Ectodermal cell (in vitro differentiated cells): ENCODE results near the gene DEGS2.

Experiments used
- H3K27ac ChIP-seq: 2 replicates; pipeline ENCODE4 v1.7.0; 2013; ENCODE audit warnings: mild to moderate bottlenecking, low read depth, low read length; ENCODE audit not compliant: insufficient read depth, poor library complexity, severe bottlenecking
- H3K27me3 ChIP-seq: 2 replicates; pipeline ENCODE4 v1.7.0; 2013; ENCODE audit warnings: mild to moderate bottlenecking, low read length; ENCODE audit not compliant: insufficient read depth, control insufficient read depth, poor library complexity, severe bottlenecking
- H3K36me3 ChIP-seq: one replicate; pipeline ENCODE4 v1.7.0; 2013; ENCODE audit warnings: low read length; ENCODE audit not compliant: control insufficient read depth, insufficient read depth
- H3K4me1 ChIP-seq: one replicate; pipeline ENCODE4 v1.7.0; 2013; ENCODE audit warnings: low read length; ENCODE audit not compliant: control insufficient read depth, insufficient read depth
- H3K4me3 ChIP-seq: 2 replicates; pipeline ENCODE4 v1.7.0; 2013; ENCODE audit warnings: low read depth, low read length, control low read depth; ENCODE audit not compliant: insufficient read depth
- H3K9me3 ChIP-seq: 2 replicates; pipeline ENCODE4 v1.7.0; 2013; ENCODE audit warnings: mild to moderate bottlenecking, low read length, moderate library complexity; ENCODE audit not compliant: control insufficient read depth
- WGBS, 2 experiments: methylation state at CpG; one replicate each; pipeline ENCODE4 v1.1.7; 2013; ENCODE audit warnings: missing lambda C conversion rate in 2 of 2; 5-methylcytosine and 5-hydroxymethylcytosine counted together

Gene DEGS2

GRCh38 chr14:100142073-100143040 is 17.1 kb downstream of the DEGS2 start:
- WGBS, 2 experiments, result 93 to 94% methylated on average over 14 of the region's 14 CpGs
- no peak overlapping the region for H3K27ac ChIP-seq
- no peak overlapping the region for H3K4me3 ChIP-seq
- no peaks in the 10 kb centered on the region for H3K27me3 ChIP-seq
- no peaks in the 10 kb centered on the region for H3K9me3 ChIP-seq
- H3K36me3 ChIP-seq, result no peaks in the 10 kb centered on the region
- peaks cover 9% of the 10 kb centered on the region for H3K4me1 ChIP-seq

GRCh38 chr14:100141098-100141497 is 18.3 kb downstream of the DEGS2 start:
- Histone ChIP-seq H3K36me3 (no peaks in the 10 kb centered on the region), H3K27ac (no peak overlapping the region), H3K4me3 (no peak overlapping the region), H3K4me1 (peaks cover 9% of the 10 kb centered on the region), H3K27me3 (no peaks in the 10 kb centered on the region), H3K9me3 (no peaks in the 10 kb centered on the region)
- WGBS, 2 experiments, result 94 to 95% methylated on average over 7 of the region's 7 CpGs

GRCh38 chr14:100140452-100141078 is 18.9 kb downstream of the DEGS2 start:
- H3K27me3 ChIP-seq, result no peaks in the 10 kb centered on the region
- no peaks in the 10 kb centered on the region for H3K36me3 ChIP-seq
- peaks cover 9% of the 10 kb centered on the region for H3K4me1 ChIP-seq
- H3K4me3 ChIP-seq, result no peak overlapping the region
- H3K9me3 ChIP-seq, result no peaks in the 10 kb centered on the region
- H3K27ac ChIP-seq, result peak overlapping the region; percentile 84
- WGBS, 2 experiments, result 27 to 30% methylated on average over 16 of the region's 16 CpGs

- WGBS, 2 experiments, result 95 to 96% methylated on average over 13 of the region's 13 CpGs
- no peak overlapping the region for H3K27ac ChIP-seq
- H3K4me3 ChIP-seq, result no peak overlapping the region
- H3K36me3 ChIP-seq, result no peaks in the 10 kb centered on the region
- no peaks in the 10 kb centered on the region for H3K27me3 ChIP-seq
- H3K9me3 ChIP-seq, result no peaks in the 10 kb centered on the region
- H3K4me1 ChIP-seq, result peaks cover 9% of the 10 kb centered on the region
Measured at GRCh38 chr14:100138955-100139354, 20.5 kb downstream of the DEGS2 start.

- Histone ChIP-seq H3K4me1 (peaks cover 9% of the 10 kb centered on the region), H3K9me3 (no peaks in the 10 kb centered on the region), H3K27me3 (no peaks in the 10 kb centered on the region), H3K27ac (no peak overlapping the region), H3K4me3 (no peak overlapping the region), H3K36me3 (no peaks in the 10 kb centered on the region)
- WGBS, 2 experiments, result 95 to 97% methylated on average over 8 of the region's 8 CpGs
Measured at GRCh38 chr14:100138082-100138787, 21.2 kb downstream of the DEGS2 start.

GRCh38 chr14:100137173-100137572 is 22.3 kb downstream of the DEGS2 start:
- Histone ChIP-seq H3K36me3 (no peaks in the 10 kb centered on the region), H3K27ac (no peak overlapping the region), H3K4me3 (no peak overlapping the region), H3K9me3 (no peaks in the 10 kb centered on the region), H3K4me1 (peaks cover 9% of the 10 kb centered on the region), H3K27me3 (no peaks in the 10 kb centered on the region)
- 94 to 96% methylated on average over 8 of the region's 8 CpGs for WGBS, 2 experiments

- H3K4me1 ChIP-seq, result peaks cover 4% of the 10 kb centered on the region
- no peak overlapping the region for H3K4me3 ChIP-seq
- WGBS, 2 experiments, result 86 to 87% methylated on average over 5 of the region's 5 CpGs
- H3K36me3 ChIP-seq, result no peaks in the 10 kb centered on the region
- no peaks in the 10 kb centered on the region for H3K9me3 ChIP-seq
- no peak overlapping the region for H3K27ac ChIP-seq
- no peaks in the 10 kb centered on the region for H3K27me3 ChIP-seq
Measured at GRCh38 chr14:100135784-100136183, 23.7 kb downstream of the DEGS2 start.

GRCh38 chr14:100135073-100135472 is 24.4 kb downstream of the DEGS2 start:
- no peaks in the 10 kb centered on the region for H3K36me3 ChIP-seq
- H3K27ac ChIP-seq, result no peak overlapping the region
- H3K27me3 ChIP-seq, result no peaks in the 10 kb centered on the region
- H3K4me3 ChIP-seq, result no peak overlapping the region
- H3K9me3 ChIP-seq, result no peaks in the 10 kb centered on the region
- no peaks in the 10 kb centered on the region for H3K4me1 ChIP-seq
- 94 to 97% methylated on average over 9 of the region's 9 CpGs for WGBS, 2 experiments

- WGBS, 2 experiments, result 93 to 95% methylated on average over 8 of the region's 8 CpGs
- H3K27ac ChIP-seq, result no peak overlapping the region
- no peaks in the 10 kb centered on the region for H3K36me3 ChIP-seq
Measured at GRCh38 chr14:100134586-100134985, 24.9 kb downstream of the DEGS2 start.

More at GRCh38 chr14:100134586-100134985, 24.9 kb downstream of the DEGS2 start:
- H3K4me3 ChIP-seq, result no peak overlapping the region
- H3K9me3 ChIP-seq, result no peaks in the 10 kb centered on the region
- H3K27me3 ChIP-seq, result no peaks in the 10 kb centered on the region
- H3K4me1 ChIP-seq, result no peaks in the 10 kb centered on the region
